NCI-H1092 (cell line): Measurements from ENCODE around the gene SLCO2B1.

Experiments used
- DNase-seq: peaks from one replicate; lab custom pipeline; 2025; lab: John Stamatoyannopoulos, UW

SLCO2B1 gene

GRCh38 chr11:75193711-75194110, 42.8 kb downstream of the SLCO2B1 start:
- no peak for DNase-seq

- DNase-seq = no peak
Measured at GRCh38 chr11:75194147-75194546, 43.2 kb downstream of the SLCO2B1 start.

GRCh38 chr11:75195167-75195962, 44.5 kb downstream of the SLCO2B1 start:
- DNase-seq = peak; percentile 93

- DNase-seq = no peak
Measured at GRCh38 chr11:75196426-75196825, 45.5 kb downstream of the SLCO2B1 start.

GRCh38 chr11:75197512-75198277, 46.8 kb downstream of the SLCO2B1 start:
- DNase-seq = no peak

GRCh38 chr11:75198278-75198973, 47.5 kb downstream of the SLCO2B1 start:
- DNase-seq = no peak

DNA sequence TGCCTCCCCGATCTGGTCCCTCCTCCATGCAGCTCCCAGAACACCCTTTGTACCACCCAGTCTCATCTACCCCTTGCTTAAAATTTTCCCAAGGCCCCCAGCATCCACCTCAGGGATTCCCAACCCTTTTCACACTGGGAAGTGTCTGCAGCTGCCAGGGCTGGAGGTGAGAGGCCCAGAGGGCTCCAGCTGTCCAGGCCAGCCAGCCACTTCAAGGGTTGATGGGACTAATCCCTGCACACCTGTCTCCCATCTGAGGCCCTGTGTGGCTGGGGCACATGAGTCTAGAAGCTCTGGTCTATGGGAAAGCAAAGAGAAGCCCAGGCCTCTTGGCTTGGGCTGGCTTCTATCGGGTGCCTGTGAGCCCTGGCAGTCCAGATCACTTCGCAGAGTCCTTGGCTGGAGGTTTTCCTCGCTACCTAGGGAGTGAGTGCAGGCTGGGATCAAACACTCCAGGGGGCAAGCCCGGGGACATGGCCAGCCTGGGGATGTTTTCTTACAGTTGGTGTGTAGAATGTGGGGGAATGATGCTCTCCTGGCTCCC, 48.6 kb downstream of the SLCO2B1 start:
- peak; percentile 61 for DNase-seq

DNA sequence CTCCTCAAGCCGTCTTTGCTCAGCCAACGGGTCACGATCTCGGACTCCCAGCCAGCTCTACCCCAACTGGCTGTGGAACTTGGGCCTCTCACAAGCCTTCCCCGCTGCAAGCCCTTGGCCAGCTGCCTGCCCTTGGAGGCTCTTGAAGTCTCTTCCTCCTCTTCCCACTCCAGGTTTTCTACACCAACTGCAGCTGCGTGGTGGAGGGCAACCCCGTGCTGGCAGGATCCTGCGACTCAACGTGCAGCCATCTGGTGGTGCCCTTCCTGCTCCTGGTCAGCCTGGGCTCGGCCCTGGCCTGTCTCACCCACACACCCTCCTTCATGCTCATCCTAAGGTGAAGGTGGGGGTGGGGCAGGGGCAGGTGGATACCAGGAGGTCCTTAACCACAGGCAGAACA, 49.1 kb downstream of the SLCO2B1 start:
- no peak for DNase-seq

- DNase-seq = no peak
Measured at GRCh38 chr11:75200531-75200930, 49.6 kb downstream of the SLCO2B1 start.

GRCh38 chr11:75201771-75202170, 50.9 kb downstream of the SLCO2B1 start:
- no peak for DNase-seq

- no peak for DNase-seq
Measured at GRCh38 chr11:75202195-75202594, 51.3 kb downstream of the SLCO2B1 start.

DNA sequence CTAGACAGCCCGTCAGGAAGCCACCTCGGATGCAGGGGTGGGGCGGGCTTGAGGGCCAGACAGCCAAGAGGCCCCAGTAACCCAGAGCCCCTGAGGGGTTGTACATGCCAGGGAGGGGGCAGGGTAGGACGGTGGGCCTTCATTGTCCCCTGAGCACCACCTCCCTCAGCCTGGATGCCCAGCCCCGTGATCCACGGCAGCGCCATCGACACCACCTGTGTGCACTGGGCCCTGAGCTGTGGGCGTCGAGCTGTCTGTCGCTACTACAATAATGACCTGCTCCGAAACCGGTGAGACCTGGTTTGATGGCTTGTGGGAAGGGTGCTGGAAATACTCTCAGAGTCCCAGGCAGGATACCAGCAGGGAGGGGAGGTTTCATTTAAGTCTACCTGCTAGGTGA, 52.2 kb downstream of the SLCO2B1 start:
- DNase-seq = no peak

GRCh38 chr11:75203641-75204011, 52.7 kb downstream of the SLCO2B1 start:
- no peak for DNase-seq

GRCh38 chr11:75204012-75204674, 53.2 kb downstream of the SLCO2B1 start:
- DNase-seq = no peak

DNA sequence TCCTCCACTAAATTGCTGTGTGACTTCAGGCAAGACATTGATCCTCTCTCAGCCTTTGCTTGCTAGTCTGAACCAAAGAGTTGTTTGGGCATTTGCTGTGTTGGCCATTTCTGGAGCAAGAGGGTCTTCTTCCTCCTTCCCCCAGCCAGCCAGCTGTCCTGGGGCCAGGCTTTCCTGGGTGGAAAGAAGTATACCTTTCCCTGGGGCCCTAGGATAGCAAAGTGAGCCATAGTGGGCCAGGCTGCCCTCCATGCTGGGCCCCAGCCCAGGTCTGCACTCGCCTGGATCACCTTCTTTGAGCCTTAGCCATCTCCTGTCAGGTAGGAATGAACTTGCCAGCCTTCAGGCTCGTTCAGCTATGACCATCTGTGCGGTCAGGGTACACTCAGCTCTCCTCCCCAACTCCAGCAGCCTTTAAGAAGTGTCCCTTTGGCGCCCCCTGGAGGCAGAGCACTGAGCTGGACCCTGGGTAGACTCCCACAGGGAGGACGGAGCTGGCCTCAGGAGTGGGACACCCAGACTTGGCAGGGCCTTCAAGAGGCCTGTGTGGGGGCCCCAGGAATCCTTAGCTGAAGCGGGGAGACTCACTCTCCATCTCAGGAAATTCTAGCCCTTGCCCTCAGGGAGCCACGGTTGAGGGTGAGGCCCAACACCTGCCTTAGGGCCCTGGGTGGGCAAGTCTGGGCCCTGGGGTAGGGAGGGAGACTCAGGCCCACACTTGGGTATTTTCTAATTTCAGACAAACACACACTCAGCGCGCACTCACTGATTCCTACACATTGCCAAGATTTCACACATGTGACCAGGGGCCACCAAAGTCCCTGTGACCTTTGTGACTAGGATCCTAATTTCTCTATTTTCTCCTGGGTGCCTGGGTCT, 54.0 kb downstream of the SLCO2B1 start:
- DNase-seq = peak; percentile 85

- no peak for DNase-seq
Measured at GRCh38 chr11:75205564-75206020, 54.7 kb downstream of the SLCO2B1 start.

- no peak for DNase-seq
Measured at GRCh38 chr11:75208446-75208845, 57.5 kb downstream of the SLCO2B1 start.

DNA sequence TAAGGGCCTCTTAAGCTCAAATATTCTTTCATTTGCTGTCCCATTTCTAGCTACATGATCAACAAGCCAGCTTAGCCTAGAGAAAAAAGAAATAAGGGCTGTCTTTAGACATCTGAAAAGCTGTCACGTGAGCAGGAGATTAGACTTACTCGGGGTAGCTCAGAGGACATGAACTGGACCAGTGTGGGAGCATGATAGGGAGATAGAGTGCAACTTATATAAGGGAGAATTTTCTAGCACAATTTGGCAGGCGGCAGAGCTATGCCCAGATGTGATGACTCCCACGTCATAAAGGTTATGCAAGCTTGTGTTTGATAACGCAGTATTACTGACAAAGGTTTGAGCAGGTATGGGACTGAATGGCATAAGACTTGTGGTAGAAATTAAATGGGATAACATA, 61.5 kb downstream of the SLCO2B1 start:
- DNase-seq = no peak

DNA sequence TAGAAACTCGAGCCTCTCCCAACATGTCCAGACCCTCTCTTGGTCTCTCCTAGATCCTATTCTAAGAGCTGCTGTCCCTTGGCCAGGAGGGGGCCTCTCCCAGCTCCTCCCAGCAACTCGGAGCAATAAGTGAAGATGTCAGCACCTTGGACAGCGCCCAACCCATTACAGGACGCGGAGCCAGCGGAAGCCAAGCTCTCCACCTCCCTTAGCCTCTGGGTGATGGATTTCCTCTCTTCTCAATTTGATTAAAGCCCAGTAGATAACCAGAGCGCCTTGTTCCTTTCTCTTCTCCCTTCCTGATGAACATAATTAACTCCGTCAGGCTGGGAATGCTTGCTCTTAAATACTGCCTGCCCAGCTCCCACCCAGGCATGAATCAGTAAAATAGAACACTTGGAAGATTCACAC, 63.5 kb downstream of the SLCO2B1 start:
- peak; percentile 46 for DNase-seq

GRCh38 chr11:75214843-75215242, 63.9 kb downstream of the SLCO2B1 start:
- no peak for DNase-seq

DNA sequence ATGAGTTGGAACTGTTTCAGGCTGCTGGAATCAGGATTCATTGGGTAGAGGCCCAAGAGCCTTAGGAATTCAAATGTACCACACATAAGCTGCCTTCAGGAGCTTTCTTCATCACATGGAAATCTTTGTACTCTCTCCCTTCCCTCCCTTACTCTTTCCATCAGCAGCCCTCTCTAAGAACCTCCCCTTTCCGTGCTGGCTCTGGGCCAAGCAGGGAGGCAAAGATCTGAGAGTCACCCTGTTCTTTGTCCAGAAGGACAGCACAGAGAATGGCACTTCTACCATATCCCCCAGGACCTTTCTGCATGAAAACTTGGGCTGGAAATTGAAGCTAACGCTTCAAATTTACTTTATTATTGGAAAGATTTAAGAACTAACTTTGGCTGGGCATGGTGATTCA, 69.0 kb downstream of the SLCO2B1 start:
- DNase-seq = no peak
